Tibial nerve (tissue), 3 donors: ENCODE measurements around the gene ING1.

ENCODE experiments used
- POLR2A ChIP-seq, 2 donors: fragments of 450-650 bp; IDR thresholded peaks; one replicate each; pipeline ENCODE4 v1.6.1; 2017; ENCODE audit warnings: antibody characterized with exemption in 2 of 2, mild to moderate bottlenecking in 2 of 2, moderate library complexity in 2 of 2
- TF ChIP-seq, protein P1 (sequence below), 5 experiments: fragments of 200-600 bp in 3 of 5; fragments of 450-650 bp in 2 of 5; sonication (generic) in 3 of 5; IDR thresholded peaks; one replicate each; pipeline ENCODE4 v1.5.1; 2016 to 2019; ENCODE audit warnings: antibody characterized with exemption in 5 of 5, mild to moderate bottlenecking in 3 of 5, moderate library complexity in 2 of 5

DNA sequence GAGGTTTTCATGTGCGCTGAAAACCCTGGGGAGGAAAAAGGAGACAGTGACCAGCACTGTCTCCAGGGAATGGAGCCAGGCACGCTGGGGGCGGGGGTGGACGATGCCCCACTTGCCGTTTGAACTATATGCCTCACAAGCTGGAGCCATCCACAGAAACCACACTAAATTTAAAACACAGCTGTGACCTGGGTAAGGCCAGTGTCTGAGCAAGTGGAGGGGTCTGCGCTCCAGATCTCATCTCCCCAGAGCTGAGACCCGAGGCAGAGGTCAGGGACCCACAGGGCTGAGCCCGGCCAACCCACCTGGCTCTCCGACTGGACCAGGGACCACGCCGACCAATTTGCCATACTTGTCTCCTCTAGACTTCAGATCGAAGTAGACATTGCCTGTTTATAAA, 30.8 kb upstream of the ING1 start:
- TF ChIP-seq, protein P1, sequence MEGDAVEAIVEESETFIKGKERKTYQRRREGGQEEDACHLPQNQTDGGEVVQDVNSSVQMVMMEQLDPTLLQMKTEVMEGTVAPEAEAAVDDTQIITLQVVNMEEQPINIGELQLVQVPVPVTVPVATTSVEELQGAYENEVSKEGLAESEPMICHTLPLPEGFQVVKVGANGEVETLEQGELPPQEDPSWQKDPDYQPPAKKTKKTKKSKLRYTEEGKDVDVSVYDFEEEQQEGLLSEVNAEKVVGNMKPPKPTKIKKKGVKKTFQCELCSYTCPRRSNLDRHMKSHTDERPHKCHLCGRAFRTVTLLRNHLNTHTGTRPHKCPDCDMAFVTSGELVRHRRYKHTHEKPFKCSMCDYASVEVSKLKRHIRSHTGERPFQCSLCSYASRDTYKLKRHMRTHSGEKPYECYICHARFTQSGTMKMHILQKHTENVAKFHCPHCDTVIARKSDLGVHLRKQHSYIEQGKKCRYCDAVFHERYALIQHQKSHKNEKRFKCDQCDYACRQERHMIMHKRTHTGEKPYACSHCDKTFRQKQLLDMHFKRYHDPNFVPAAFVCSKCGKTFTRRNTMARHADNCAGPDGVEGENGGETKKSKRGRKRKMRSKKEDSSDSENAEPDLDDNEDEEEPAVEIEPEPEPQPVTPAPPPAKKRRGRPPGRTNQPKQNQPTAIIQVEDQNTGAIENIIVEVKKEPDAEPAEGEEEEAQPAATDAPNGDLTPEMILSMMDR (IDR thresholded peaks at IDR 0.05): no peak
- TF ChIP-seq POLR2A (IDR thresholded peaks at IDR 0.05): no peak
